Mesendoderm (in vitro differentiated cells): ENCODE measurements around the gene NRP2.

Experiments used
- DNase-seq: peaks from one replicate; pipeline ENCODE4 v3.0.0; 2013
- H2AK5ac ChIP-seq: 2 replicates; pipeline ENCODE4 v1.6.1; 2013; ENCODE audit warnings: low read length, inconsistent platforms
- H2BK120ac ChIP-seq: 2 replicates; pipeline ENCODE4 v1.6.1; 2013; ENCODE audit warnings: low read depth, mild to moderate bottlenecking, low read length, moderate library complexity, mixed read lengths
- H2BK15ac ChIP-seq: replicated peaks from 2 replicates; pipeline ENCODE4 v1.6.1; 2013; ENCODE audit warnings: low read depth, mild to moderate bottlenecking, moderate library complexity
- H2BK5ac ChIP-seq: 2 replicates; pipeline ENCODE4 v1.6.1; 2013; ENCODE audit warnings: low read length, inconsistent platforms
- H3K18ac ChIP-seq: 2 replicates; pipeline ENCODE4 v1.6.1; 2013; ENCODE audit warnings: mild to moderate bottlenecking, low read length, mixed read lengths
- H3K23ac ChIP-seq: one replicate; pipeline ENCODE4 v1.6.1; 2013; ENCODE audit warnings: low read length
- H3K27ac ChIP-seq: 2 replicates; pipeline ENCODE4 v1.5.1; 2013; ENCODE audit warnings: low read depth, mild to moderate bottlenecking, inconsistent platforms, low read length, moderate library complexity
- H3K27me3 ChIP-seq: 2 replicates; pipeline ENCODE4 v1.6.1; 2013; ENCODE audit warnings: low read length, control low read depth, mild to moderate bottlenecking, inconsistent platforms; ENCODE audit not compliant: insufficient read depth, poor library complexity
- H3K36me3 ChIP-seq: 2 replicates; pipeline ENCODE4 v1.6.1; 2013; ENCODE audit warnings: low read length, inconsistent platforms; ENCODE audit not compliant: control insufficient read depth, insufficient read depth
- H3K4ac ChIP-seq: one replicate; pipeline ENCODE4 v1.6.1; 2013; ENCODE audit warnings: low read depth, mild to moderate bottlenecking, low read length, moderate library complexity
- H3K4me1 ChIP-seq: 2 replicates; pipeline ENCODE4 v1.6.1; 2013; ENCODE audit warnings: low read depth, low read length, inconsistent platforms; ENCODE audit not compliant: control insufficient read depth
- H3K4me2 ChIP-seq: 2 replicates; pipeline ENCODE4 v1.6.1; 2013; ENCODE audit warnings: low read length
- H3K4me3 ChIP-seq: 2 replicates; pipeline ENCODE4 v1.5.1; 2013; ENCODE audit warnings: mild to moderate bottlenecking, low read length
- H3K56ac ChIP-seq: one replicate; pipeline ENCODE4 v1.6.1; 2013; ENCODE audit warnings: low read length
- H3K79me1 ChIP-seq: 2 replicates; pipeline ENCODE4 v1.6.1; 2013; ENCODE audit warnings: low read length, inconsistent platforms
- H3K79me2 ChIP-seq: 2 replicates; pipeline ENCODE4 v1.6.1; 2013; ENCODE audit warnings: mild to moderate bottlenecking, low read length; ENCODE audit not compliant: control insufficient read depth, insufficient read depth
- H3K9ac ChIP-seq: 2 replicates; pipeline ENCODE4 v1.6.1; 2013; ENCODE audit warnings: low read length, inconsistent platforms
- H4K5ac ChIP-seq: one replicate; pipeline ENCODE4 v1.6.1; 2013; ENCODE audit warnings: low read length
- H4K8ac ChIP-seq: one replicate; pipeline ENCODE4 v1.6.1; 2013; ENCODE audit warnings: low read depth, mild to moderate bottlenecking, control low read depth, low read length, moderate library complexity
- WGBS: extraction: QIAGEN DNeasy Blood & Tissue Kit; methylation state at CpG from one replicate; pipeline ENCODE4 v1.1.7; 2013; ENCODE audit warnings: low lambda C conversion rate, missing lambda C conversion rate; ENCODE audit not compliant: insufficient coverage; ENCODE audit errors: extremely low coverage; 5-methylcytosine and 5-hydroxymethylcytosine counted together

Gene NRP2

DNA sequence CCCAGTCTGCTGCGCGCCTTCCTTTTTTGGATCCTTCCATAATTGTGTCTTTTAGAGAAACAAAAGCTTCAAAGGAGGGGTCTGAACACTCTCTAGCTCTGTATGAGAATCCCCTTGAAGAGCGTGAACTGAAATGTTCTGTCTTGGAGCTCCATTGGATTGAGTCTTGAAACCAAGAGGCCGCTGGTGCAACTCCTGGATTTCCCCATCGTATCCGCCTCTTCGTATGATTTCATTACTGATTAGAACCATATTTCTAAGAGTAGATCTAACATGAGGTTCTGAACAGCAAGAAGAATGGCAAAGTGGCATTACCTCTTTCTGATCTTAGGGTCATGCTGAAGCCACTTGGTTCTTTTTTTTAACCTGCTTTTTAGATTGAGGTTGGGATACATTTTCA, 31.4 kb upstream of the NRP2 start:
- Histone ChIP-seq H3K36me3 (no peaks in the 10 kb centered on the region), H3K4me2 (no peak overlapping the region), H2BK120ac (no peak overlapping the region), H4K5ac (no peak overlapping the region), H3K4me1 (peaks cover 2% of the 10 kb centered on the region), H2BK15ac (no peak overlapping the region), H3K27ac (no peak overlapping the region), H3K4me3 (no peak overlapping the region), H3K18ac (no peak overlapping the region), H3K4ac (no peak overlapping the region), H2AK5ac (no peak overlapping the region), H3K9ac (no peak overlapping the region), H2BK5ac (no peak overlapping the region), H4K8ac (no peak overlapping the region), H3K79me2 (no peaks in the 10 kb centered on the region), H3K56ac (no peak overlapping the region), H3K27me3 (no peaks in the 10 kb centered on the region), H3K23ac (no peak overlapping the region), H3K79me1 (no peaks in the 10 kb centered on the region)
- no peak for DNase-seq
- no CpG with 5 or more reads among the region's 7 CpGs for WGBS

DNA sequence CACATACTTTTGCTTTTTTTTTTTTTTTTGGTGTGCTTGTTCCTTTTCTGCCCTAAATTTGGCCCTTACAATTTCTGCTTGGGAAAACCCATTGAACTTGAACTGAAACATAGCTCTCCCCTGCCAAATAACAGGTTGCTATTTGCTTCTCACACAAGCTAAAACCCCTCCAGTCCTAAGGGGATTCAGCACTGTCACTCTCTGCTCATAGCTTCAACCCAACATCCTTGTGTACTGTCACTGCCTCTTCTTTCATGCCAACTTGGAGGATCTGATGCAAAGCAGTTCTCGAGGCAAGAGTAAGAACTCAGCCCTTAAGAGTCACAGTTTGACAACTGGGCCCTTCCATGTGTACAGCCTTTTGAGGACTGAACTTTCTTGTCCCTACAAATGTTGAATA, 30.6 kb upstream of the NRP2 start:
- Histone ChIP-seq H3K79me1 (no peaks in the 10 kb centered on the region), H2BK5ac (no peak overlapping the region), H3K18ac (no peak overlapping the region), H3K4me2 (no peak overlapping the region), H3K56ac (no peak overlapping the region), H3K4ac (no peak overlapping the region), H2BK15ac (no peak overlapping the region), H3K27me3 (no peaks in the 10 kb centered on the region), H3K36me3 (no peaks in the 10 kb centered on the region), H2BK120ac (no peak overlapping the region), H3K27ac (no peak overlapping the region), H3K9ac (no peak overlapping the region), H3K79me2 (no peaks in the 10 kb centered on the region), H4K8ac (no peak overlapping the region), H3K23ac (no peak overlapping the region), H4K5ac (no peak overlapping the region), H3K4me1 (peaks cover 2% of the 10 kb centered on the region), H2AK5ac (no peak overlapping the region), H3K4me3 (no peak overlapping the region)
- WGBS, result no CpG with 5 or more reads among the region's 1 CpG
- DNase-seq, result no peak

GRCh38 chr2:205654878-205655605, 27.3 kb upstream of the NRP2 start:
- H4K5ac ChIP-seq, result no peak overlapping the region
- no peak overlapping the region for H2AK5ac ChIP-seq
- WGBS, result no CpG with 5 or more reads among the region's 10 CpGs
- H2BK5ac ChIP-seq, result no peak overlapping the region
- no peak overlapping the region for H2BK15ac ChIP-seq
- no peak overlapping the region for H3K23ac ChIP-seq
- H2BK120ac ChIP-seq, result no peak overlapping the region
- no peak overlapping the region for H3K4ac ChIP-seq
- H4K8ac ChIP-seq, result no peak overlapping the region
- H3K18ac ChIP-seq, result no peak overlapping the region
- no peak for DNase-seq
- H3K79me1 ChIP-seq, result no peaks in the 10 kb centered on the region
- no peak overlapping the region for H3K4me2 ChIP-seq
- no peaks in the 10 kb centered on the region for H3K79me2 ChIP-seq
- no peaks in the 10 kb centered on the region for H3K27me3 ChIP-seq
- no peak overlapping the region for H3K4me3 ChIP-seq
- no peaks in the 10 kb centered on the region for H3K36me3 ChIP-seq
- H3K4me1 ChIP-seq, result peaks cover under 1% of the 10 kb centered on the region
- H3K9ac ChIP-seq, result no peak overlapping the region
- H3K27ac ChIP-seq, result no peak overlapping the region
- no peak overlapping the region for H3K56ac ChIP-seq

GRCh38 chr2:205655779-205656456, 26.4 kb upstream of the NRP2 start:
- Histone ChIP-seq H3K4me3 (no peak overlapping the region), H3K18ac (no peak overlapping the region), H3K4me1 (no peaks in the 10 kb centered on the region), H3K9ac (no peak overlapping the region), H3K79me2 (no peaks in the 10 kb centered on the region), H2AK5ac (no peak overlapping the region), H3K79me1 (no peaks in the 10 kb centered on the region), H3K27ac (no peak overlapping the region), H2BK15ac (no peak overlapping the region), H3K4me2 (no peak overlapping the region), H3K23ac (no peak overlapping the region), H3K4ac (no peak overlapping the region), H4K8ac (no peak overlapping the region), H3K56ac (no peak overlapping the region), H3K36me3 (no peaks in the 10 kb centered on the region), H3K27me3 (no peaks in the 10 kb centered on the region), H4K5ac (no peak overlapping the region), H2BK5ac (no peak overlapping the region), H2BK120ac (no peak overlapping the region)
- no peak for DNase-seq
- WGBS, result no CpG with 5 or more reads among the region's 6 CpGs

- H2BK120ac ChIP-seq, result no peak overlapping the region
- H3K4me3 ChIP-seq, result no peak overlapping the region
- H3K4me1 ChIP-seq, result no peaks in the 10 kb centered on the region
- no peak overlapping the region for H2BK5ac ChIP-seq
- H3K4ac ChIP-seq, result no peak overlapping the region
- no peak for DNase-seq
- no peak overlapping the region for H3K9ac ChIP-seq
- no peak overlapping the region for H2BK15ac ChIP-seq
- no peaks in the 10 kb centered on the region for H3K36me3 ChIP-seq
- H2AK5ac ChIP-seq, result no peak overlapping the region
- no peak overlapping the region for H3K27ac ChIP-seq
- H4K8ac ChIP-seq, result no peak overlapping the region
- no CpG with 5 or more reads among the region's 7 CpGs for WGBS
- H3K23ac ChIP-seq, result no peak overlapping the region
- H3K27me3 ChIP-seq, result no peaks in the 10 kb centered on the region
- H3K18ac ChIP-seq, result no peak overlapping the region
- no peak overlapping the region for H3K4me2 ChIP-seq
- no peak overlapping the region for H3K56ac ChIP-seq
- no peaks in the 10 kb centered on the region for H3K79me1 ChIP-seq
- no peaks in the 10 kb centered on the region for H3K79me2 ChIP-seq
- no peak overlapping the region for H4K5ac ChIP-seq
Observed at GRCh38 chr2:205656461-205656860, 25.8 kb upstream of the NRP2 start.
